ENCODE data around the gene POP4. TPM values are rescaled to one million over a fixed set of nuclear protein-coding genes. Genes with fewer than 3 reads are reported as not detected.
A peak's percentile ranks its signal among the peaks of the same experiment; 100 is the strongest.

POP4 gene
- total RNA-seq, 1 donor from 2014 or later = 58.8 TPM

DNA sequence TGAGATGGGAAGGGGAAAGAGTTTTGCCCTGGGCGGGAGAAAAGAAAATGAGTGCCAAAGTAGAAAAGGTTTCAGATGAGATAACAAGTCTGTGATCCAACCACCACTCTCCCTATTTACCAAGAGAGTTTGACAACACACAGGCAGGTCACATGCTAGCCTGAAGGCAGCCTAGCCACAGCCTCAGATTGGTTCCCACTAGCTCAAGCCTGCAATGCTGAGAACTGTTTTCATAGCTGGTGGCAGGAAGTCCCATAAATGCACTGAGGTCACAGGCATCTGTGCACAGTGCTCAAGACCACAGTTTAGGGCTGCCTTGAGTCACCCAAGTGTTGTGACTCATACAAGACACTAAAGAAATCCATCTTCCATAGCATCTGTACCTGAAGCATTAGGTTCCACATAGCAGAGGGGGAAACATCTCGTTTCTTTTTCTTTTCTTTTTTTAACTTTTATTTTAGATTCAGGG lies 18.5 kb upstream of the POP4 start:
- Histone ChIP-seq H3K9me3 (no peaks in the 10 kb centered on the region), H3K27ac (no peak overlapping the region), H3K4me3 (no peak overlapping the region), H3K27me3 (peaks cover 2% of the 10 kb centered on the region), H3K36me3 (no peaks in the 10 kb centered on the region), H3K4me1 (no peaks in the 10 kb centered on the region)
- TF ChIP-seq, protein P1, sequence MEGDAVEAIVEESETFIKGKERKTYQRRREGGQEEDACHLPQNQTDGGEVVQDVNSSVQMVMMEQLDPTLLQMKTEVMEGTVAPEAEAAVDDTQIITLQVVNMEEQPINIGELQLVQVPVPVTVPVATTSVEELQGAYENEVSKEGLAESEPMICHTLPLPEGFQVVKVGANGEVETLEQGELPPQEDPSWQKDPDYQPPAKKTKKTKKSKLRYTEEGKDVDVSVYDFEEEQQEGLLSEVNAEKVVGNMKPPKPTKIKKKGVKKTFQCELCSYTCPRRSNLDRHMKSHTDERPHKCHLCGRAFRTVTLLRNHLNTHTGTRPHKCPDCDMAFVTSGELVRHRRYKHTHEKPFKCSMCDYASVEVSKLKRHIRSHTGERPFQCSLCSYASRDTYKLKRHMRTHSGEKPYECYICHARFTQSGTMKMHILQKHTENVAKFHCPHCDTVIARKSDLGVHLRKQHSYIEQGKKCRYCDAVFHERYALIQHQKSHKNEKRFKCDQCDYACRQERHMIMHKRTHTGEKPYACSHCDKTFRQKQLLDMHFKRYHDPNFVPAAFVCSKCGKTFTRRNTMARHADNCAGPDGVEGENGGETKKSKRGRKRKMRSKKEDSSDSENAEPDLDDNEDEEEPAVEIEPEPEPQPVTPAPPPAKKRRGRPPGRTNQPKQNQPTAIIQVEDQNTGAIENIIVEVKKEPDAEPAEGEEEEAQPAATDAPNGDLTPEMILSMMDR (IDR thresholded peaks at IDR 0.05) = no peak
- ATAC-seq = peak; percentile 49
- DNase-seq = no peak
- intact Hi-C loops (cut with DNase I) = no loop called here

DNA sequence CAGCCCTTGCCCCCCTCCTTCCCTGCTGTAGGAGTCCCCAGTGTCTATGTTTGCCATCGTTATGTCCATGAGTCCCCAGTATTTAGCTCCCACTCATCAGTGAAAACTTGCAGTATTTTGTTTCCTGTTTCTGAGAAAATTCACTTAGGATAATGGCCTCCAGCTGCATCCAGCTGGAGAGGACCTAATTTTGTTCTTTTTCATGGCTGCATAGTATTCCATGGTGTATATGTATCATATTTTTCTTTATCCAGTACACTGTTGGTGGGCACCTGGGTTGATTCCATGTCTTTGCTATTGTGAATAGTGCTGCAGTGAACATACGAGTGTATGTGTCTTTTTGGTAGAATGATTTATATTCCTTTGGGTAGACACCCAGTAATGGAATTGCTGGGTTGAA lies 18.0 kb upstream of the POP4 start:
- H3K27me3 ChIP-seq = peaks cover 3% of the 10 kb centered on the region
- intact Hi-C loops (cut with DNase I) = no loop called here
- ATAC-seq = no peak
- no peak for DNase-seq
- no peaks in the 10 kb centered on the region for H3K9me3 ChIP-seq
- H3K27ac ChIP-seq = no peak overlapping the region
- no peak overlapping the region for H3K4me3 ChIP-seq
- H3K4me1 ChIP-seq = no peaks in the 10 kb centered on the region
- H3K36me3 ChIP-seq = no peaks in the 10 kb centered on the region
- TF ChIP-seq, protein P1 (IDR thresholded peaks at IDR 0.05) = no peak

DNA sequence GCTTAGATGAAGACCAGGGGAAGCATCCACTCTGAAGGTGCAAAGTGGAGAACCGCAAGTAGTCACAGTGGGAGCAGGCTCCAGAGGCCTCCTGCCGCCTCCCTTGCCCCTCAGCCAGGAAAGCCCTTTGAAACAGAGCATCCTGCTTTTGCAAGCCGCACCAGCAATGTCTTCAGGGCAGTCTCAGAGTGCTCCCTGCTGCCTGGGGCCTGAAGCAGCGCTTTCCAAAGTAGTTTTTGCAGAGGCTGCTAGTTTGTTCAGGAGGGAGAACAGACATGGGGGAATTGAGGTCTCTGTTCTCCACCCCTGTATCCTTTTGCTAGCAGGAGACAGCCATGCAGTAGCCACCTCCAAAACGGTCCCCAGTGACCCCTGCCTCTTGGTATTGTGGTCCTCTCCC lies 15.8 kb upstream of the POP4 start:
- H3K9me3 ChIP-seq = no peaks in the 10 kb centered on the region
- TF ChIP-seq, protein P1 (IDR thresholded peaks at IDR 0.05) = no peak
- no peak overlapping the region for H3K4me3 ChIP-seq
- H3K36me3 ChIP-seq = no peaks in the 10 kb centered on the region
- peaks cover 9% of the 10 kb centered on the region for H3K27me3 ChIP-seq
- H3K27ac ChIP-seq = no peak overlapping the region
- intact Hi-C loops (cut with DNase I) = no loop called here
- no peaks in the 10 kb centered on the region for H3K4me1 ChIP-seq
- no peak for DNase-seq
- no peak for ATAC-seq

DNA sequence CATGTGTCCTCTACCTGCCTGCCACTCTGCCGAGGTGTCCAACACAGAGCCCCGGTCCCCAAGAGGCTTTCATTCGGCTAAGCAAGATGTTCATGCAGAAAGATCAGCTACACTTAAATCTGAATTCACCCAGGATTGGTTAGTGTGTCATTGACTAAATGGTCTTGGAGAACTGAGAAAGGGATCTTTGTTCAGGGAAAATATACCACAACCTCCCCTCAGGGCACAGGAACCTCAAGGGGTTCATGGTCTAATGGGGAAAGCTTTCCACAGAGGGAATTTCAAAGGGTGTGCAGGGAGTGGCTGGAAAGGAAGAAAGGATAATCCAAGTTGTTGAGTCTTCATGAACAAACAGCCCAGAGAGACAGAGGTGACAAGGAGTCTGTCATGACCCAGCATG lies 14.4 kb upstream of the POP4 start:
- H3K27me3 ChIP-seq = peaks cover 22% of the 10 kb centered on the region
- no peaks in the 10 kb centered on the region for H3K4me1 ChIP-seq
- H3K9me3 ChIP-seq = no peaks in the 10 kb centered on the region
- TF ChIP-seq, protein P1 (IDR thresholded peaks at IDR 0.05) = no peak
- ATAC-seq (no peak), DNase-seq (no peak)
- H3K4me3 ChIP-seq = no peak overlapping the region
- H3K36me3 ChIP-seq = no peaks in the 10 kb centered on the region
- H3K27ac ChIP-seq = no peak overlapping the region
- intact Hi-C loops (cut with DNase I) = no loop called here

DNA sequence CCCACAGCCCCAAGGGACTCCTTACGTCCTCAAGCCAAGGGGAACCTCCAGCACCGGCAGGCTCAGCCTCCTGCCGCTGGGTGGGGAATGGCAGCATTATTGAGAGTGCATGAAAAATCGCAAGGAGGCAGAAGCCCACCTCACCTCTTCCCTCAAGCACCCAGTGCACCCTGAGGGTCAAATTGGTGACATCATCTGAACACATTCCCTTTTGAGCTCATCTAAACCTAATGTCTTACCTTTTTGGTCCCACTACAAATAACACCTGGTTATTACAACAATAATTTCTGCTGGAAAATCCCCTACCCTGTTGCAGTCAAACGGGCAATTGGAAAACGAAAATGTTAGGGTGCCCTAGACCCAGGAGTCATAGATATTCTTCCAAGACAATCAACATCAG lies 12.2 kb upstream of the POP4 start:
- Histone ChIP-seq H3K27me3 (peaks cover 33% of the 10 kb centered on the region), H3K36me3 (no peaks in the 10 kb centered on the region), H3K4me1 (no peaks in the 10 kb centered on the region), H3K27ac (no peak overlapping the region), H3K9me3 (no peaks in the 10 kb centered on the region), H3K4me3 (no peak overlapping the region)
- DNase-seq (no peak), ATAC-seq (no peak)
- intact Hi-C loops (cut with DNase I) = no loop called here
- TF ChIP-seq, protein P1 (IDR thresholded peaks at IDR 0.05) = no peak

DNA sequence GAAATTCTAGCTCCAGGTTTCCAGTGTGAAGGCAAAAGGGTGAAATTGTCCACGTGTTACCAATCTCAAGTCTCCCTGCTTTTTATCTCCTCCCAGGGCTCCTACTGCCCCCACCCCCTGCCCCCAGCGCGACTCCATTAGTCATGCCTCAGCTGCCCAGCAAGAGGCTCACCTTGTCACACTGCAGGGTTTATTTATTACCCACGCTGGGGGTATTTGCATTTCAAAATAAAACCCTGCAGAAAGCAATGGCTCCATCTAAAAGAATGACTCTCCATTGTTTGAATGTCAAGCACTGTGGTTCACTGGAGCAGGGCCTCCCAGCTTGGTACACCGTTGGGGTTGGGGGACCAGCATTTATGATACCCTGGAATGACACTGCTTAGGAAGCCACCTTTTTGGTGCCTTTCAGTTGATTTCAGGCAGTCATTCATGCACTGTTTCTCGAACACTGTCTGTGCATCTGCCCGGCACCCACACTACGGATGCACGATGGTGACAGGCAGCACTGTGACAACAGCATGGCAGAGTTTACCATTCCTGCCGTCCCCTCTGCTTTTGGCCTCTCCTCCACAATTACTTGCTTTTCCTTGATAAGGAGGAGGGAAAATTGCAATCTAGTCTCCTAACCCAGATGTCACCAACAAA lies 9.9 kb upstream of the POP4 start:
- Histone ChIP-seq H3K36me3 (no peaks in the 10 kb centered on the region), H3K27ac (no peak overlapping the region), H3K4me3 (no peak overlapping the region), H3K9me3 (no peaks in the 10 kb centered on the region), H3K4me1 (no peaks in the 10 kb centered on the region), H3K27me3 (peaks cover 33% of the 10 kb centered on the region)
- ATAC-seq (no peak), DNase-seq (no peak)
- TF ChIP-seq, protein P1 (IDR thresholded peaks at IDR 0.05) = no peak
- intact Hi-C loops (cut with DNase I) = no loop called here
